Thoracic aorta (tissue), 2 donors: ENCODE results near the gene ARHGAP22. TPM values are rescaled to one million over a fixed set of nuclear protein-coding genes. Genes with fewer than 3 reads are reported as not detected.

Experiments used
- ATAC-seq: fragments of 150-250 bp; one replicate; pipeline ENCODE4 v1.8.0; 2017; ENCODE audit warnings: low read depth; ENCODE audit not compliant: insufficient number of reproducible peaks, low FRiP score
- DNase-seq: peaks from one replicate; pipeline ENCODE4 v3.0.0-alpha.2; 2020; ENCODE audit warnings: low spot score
- H3K27ac ChIP-seq, 2 donors: fragments of 200-600 bp; sonication (generic); 1 replicate in 1 of 2; 2 replicates in 1 of 2; pipeline ENCODE4 v1.5.1; 2016; ENCODE audit warnings: mild to moderate bottlenecking in 2 of 2, moderate library complexity in 2 of 2
- H3K27me3 ChIP-seq: fragments of 200-600 bp; sonication (generic); replicated peaks from 2 replicates; pipeline ENCODE4 v1.6.0; 2016; ENCODE audit warnings: mild to moderate bottlenecking; ENCODE audit not compliant: insufficient read depth
- H3K36me3 ChIP-seq: fragments of 200-600 bp; sonication (generic); one replicate; pipeline ENCODE4 v1.5.1; 2016
- H3K4me1 ChIP-seq, 2 donors: fragments of 200-600 bp; sonication (generic); 1 replicate in 1 of 2; 2 replicates in 1 of 2; pipeline versions ENCODE4 v1.5.1 to v1.6.0; 2016; ENCODE audit warnings: low read depth in 2 of 2, mild to moderate bottlenecking in 1 of 2; ENCODE audit not compliant: control insufficient read depth in 1 of 2
- H3K4me3 ChIP-seq: fragments of 200-600 bp; sonication (generic); 2 replicates; pipeline ENCODE4 v1.5.1; 2016; ENCODE audit warnings: mild to moderate bottlenecking
- H3K9me3 ChIP-seq: fragments of 200-600 bp; sonication (generic); 2 replicates; pipeline ENCODE4 v1.5.1; 2016
- total RNA-seq, 2 donors: library from RNA; depleted of rRNA; stranded (reverse); fragments of >200 nt; gene quantifications; one replicate each; pipeline versions ENCODE4 v1.1.0 to v1.2.3, GENCODE V29; 2016
- TF ChIP-seq, protein P1 (sequence below): fragments of 200-600 bp; sonication (generic); IDR thresholded peaks from one replicate; pipeline ENCODE4 v1.5.1; 2019; ENCODE audit warnings: antibody characterized with exemption

ARHGAP22 gene
- total RNA-seq, 2 donors from 2014 or later: 15.4 to 24.8 TPM

DNA sequence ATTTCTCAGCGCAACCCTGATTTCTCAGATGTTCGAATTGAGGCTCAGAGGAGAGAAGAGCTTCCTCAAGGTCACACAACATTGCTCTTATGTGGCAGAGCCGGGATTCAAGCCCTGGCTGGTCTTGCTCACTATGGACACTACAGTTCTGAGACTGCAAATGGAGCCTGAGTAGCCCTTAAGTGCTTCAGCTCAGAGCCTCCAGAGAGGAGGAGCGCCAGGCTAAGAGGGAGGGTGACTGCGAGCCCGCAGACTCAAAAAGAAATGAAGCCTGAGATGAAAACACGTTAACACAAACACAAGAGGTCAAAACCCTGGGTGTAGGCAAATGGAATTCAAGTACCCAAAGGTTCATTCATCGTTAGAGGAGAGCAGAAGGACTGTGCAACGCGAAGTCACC lies 13.9 kb downstream of the ARHGAP22 start:
- TF ChIP-seq, protein P1, sequence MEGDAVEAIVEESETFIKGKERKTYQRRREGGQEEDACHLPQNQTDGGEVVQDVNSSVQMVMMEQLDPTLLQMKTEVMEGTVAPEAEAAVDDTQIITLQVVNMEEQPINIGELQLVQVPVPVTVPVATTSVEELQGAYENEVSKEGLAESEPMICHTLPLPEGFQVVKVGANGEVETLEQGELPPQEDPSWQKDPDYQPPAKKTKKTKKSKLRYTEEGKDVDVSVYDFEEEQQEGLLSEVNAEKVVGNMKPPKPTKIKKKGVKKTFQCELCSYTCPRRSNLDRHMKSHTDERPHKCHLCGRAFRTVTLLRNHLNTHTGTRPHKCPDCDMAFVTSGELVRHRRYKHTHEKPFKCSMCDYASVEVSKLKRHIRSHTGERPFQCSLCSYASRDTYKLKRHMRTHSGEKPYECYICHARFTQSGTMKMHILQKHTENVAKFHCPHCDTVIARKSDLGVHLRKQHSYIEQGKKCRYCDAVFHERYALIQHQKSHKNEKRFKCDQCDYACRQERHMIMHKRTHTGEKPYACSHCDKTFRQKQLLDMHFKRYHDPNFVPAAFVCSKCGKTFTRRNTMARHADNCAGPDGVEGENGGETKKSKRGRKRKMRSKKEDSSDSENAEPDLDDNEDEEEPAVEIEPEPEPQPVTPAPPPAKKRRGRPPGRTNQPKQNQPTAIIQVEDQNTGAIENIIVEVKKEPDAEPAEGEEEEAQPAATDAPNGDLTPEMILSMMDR: no peak
- DNase-seq (no peak), ATAC-seq (no peak)
- H3K4me3 ChIP-seq: no peak overlapping the region
- H3K27ac ChIP-seq: no peak overlapping the region
- H3K4me1 ChIP-seq: peaks cover 0 to 7% of the 10 kb centered on the region in 2 donors
- no peaks in the 10 kb centered on the region for H3K36me3 ChIP-seq
- no peaks in the 10 kb centered on the region for H3K27me3 ChIP-seq
- no peaks in the 10 kb centered on the region for H3K9me3 ChIP-seq

DNA sequence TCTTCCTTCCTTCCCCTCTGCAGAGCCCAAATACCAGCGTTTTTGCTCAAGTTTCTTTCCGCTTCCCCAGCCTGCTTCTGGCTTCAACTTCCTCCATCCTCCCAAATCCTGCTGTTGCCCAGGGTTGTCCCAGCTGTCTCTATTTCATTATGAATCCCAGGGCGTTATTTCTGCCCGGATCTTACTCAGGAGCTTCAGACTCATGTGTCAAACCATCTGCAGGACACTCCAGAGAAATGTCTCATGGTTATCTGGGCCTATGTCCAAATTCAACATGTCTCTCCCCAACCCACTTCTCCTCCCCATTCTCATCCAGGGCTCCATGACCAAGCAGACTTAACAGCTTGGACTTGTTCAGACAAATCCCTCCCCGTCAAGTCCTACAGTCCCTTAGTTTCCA lies 15.6 kb downstream of the ARHGAP22 start:
- H3K9me3 ChIP-seq: no peaks in the 10 kb centered on the region
- no peaks in the 10 kb centered on the region for H3K27me3 ChIP-seq
- peaks cover 0 to 7% of the 10 kb centered on the region in 2 donors for H3K4me1 ChIP-seq
- H3K36me3 ChIP-seq: no peaks in the 10 kb centered on the region
- no peak for DNase-seq
- no peak overlapping the region for H3K27ac ChIP-seq
- TF ChIP-seq, protein P1: no peak
- ATAC-seq: no peak
- no peak overlapping the region for H3K4me3 ChIP-seq

DNA sequence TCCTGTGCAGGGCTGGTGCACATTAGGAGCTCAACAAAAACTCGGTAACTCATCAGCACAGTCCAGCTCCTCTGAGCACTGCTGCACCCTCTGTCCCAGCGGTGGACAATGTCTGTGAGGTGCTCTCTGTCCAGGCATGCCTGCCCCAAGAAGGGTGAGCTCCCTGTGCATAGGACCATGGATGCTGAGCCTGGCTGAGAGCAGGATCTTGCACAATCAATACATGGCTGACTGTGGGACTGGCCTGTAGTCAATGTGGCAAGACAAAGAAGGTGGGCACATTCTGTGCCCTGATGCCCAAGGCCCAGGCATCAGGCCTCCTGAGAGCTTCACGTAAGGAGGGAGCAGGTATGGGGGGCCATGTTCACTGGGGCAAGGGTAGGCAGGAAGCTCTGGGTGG lies 17.1 kb downstream of the ARHGAP22 start:
- Histone ChIP-seq H3K27ac (no peak overlapping the region), H3K27me3 (no peaks in the 10 kb centered on the region), H3K4me1 (peaks cover 0 to 7% of the 10 kb centered on the region in 2 donors), H3K36me3 (no peaks in the 10 kb centered on the region), H3K4me3 (no peak overlapping the region), H3K9me3 (no peaks in the 10 kb centered on the region)
- DNase-seq (no peak), ATAC-seq (no peak)
- TF ChIP-seq, protein P1: no peak

DNA sequence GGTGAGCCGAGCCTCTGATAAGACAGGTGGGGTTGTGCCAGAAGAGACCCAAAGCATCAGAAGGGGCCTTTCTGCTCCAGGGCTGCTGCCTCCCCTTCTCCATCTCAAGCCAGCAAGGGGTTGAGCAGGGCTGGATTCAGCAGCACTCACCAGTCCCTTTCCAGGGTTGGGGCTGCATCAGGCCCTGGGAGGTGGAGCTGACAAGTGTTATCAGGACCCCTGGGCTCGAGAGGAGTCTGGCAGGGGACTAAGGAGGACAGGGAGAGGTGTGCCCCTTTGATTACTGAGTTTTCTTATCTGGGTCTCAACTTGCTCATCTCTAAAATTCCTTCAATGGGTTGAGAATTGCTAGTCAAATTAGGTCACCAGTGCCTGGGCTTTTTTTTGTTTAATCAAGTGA lies 17.8 kb downstream of the ARHGAP22 start:
- no peak overlapping the region for H3K4me3 ChIP-seq
- no peak for ATAC-seq
- TF ChIP-seq, protein P1: no peak
- no peak for DNase-seq
- H3K27me3 ChIP-seq: no peaks in the 10 kb centered on the region
- H3K9me3 ChIP-seq: no peaks in the 10 kb centered on the region
- H3K4me1 ChIP-seq: peaks cover 0 to 7% of the 10 kb centered on the region in 2 donors
- no peaks in the 10 kb centered on the region for H3K36me3 ChIP-seq
- H3K27ac ChIP-seq: no peak overlapping the region

DNA sequence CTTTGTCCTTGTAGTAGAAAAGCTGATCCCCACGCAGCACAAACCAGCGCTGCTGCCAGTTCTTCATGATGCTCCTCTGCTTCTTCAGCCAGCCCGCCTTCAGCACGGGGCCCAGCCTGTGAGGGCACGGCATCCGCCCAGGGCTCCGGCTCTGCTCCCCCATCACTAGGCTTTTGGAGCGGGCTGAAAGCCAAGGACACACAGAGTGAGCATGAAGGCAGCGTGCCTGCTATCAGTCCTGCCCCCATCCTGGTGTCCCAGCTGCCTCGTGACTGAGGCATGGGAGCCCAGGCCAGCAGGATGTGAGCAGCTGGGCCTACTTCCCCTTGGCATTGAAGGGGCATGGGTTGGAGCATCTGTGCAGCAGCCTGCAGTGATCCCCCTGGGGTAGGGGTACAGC lies 21.9 kb downstream of the ARHGAP22 start:
- H3K4me1 ChIP-seq: peaks cover 3 to 8% of the 10 kb centered on the region in 2 donors
- TF ChIP-seq, protein P1: no peak
- ATAC-seq (no peak), DNase-seq (no peak)
- H3K36me3 ChIP-seq: no peaks in the 10 kb centered on the region
- no peak overlapping the region for H3K27ac ChIP-seq
- H3K4me3 ChIP-seq: no peak overlapping the region
- H3K9me3 ChIP-seq: no peaks in the 10 kb centered on the region
- H3K27me3 ChIP-seq: no peaks in the 10 kb centered on the region
